Stimulated activated CD8-positive, alpha-beta memory T cell treated with anti-CD3 and anti-CD28 coated beads, Interleukin-15, amount 100 ng/mL, for 24 hours (primary cell): ENCODE data around the gene OR13C3.
"Not testable (repeated sequence)": the region's sequence is repeated elsewhere in the genome, so short reads cannot be mapped to it uniquely, and the experiment has no call there.

ENCODE experiments used
- DNase-seq: peaks from one replicate; pipeline ENCODE4 v3.0.0-alpha.2; 2020; ENCODE audit warnings: low read depth

OR13C3 gene

GRCh38 chr9:104536756-104537155 lies at the start of gene OR13C3:
TSS of gene OR13C3 (minus strand) at chr9:104536856. CDS start at chr9:104536723, 133 bp downstream.
- no peak for DNase-seq

DNA sequence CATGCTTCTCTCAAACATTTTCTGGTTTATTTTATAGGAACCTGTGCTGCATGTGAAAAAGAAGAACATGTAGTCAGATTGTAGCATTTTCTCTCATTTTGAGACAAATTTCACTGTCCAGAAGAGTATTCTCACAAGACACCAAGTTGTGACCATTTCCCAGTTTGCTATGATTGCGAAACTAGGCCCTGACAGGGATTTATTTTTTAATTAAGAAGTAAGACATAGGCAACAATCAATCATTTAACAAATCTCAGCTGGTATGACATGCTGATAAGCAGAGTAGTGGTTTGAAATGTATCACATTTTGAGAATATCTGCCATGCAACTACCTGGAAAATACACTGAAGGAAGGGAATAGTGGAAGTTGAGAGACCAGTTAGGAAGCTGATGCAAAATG lies 43.9 kb upstream of the OR13C3 start:
- DNase-seq = no peak

DNA sequence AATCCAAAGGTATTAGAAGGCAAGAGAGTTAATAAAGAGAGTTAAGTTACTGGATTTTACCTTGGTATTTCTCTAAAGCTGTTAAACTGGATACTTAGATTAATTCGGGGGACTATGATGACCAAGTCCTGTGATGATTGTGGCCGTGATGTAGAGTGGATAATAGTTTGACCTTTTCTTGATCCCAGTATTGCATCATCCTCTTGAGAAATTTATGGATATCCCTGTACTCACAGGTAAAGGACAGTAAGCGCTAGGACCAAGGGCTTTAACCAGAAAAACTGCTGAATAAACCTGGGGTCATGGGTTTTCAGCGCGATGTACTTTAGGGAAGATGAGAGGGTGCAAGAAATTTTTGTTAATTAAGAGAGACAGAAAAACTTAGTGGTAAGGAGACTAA lies 40.6 kb upstream of the OR13C3 start:
- no peak for DNase-seq

DNA sequence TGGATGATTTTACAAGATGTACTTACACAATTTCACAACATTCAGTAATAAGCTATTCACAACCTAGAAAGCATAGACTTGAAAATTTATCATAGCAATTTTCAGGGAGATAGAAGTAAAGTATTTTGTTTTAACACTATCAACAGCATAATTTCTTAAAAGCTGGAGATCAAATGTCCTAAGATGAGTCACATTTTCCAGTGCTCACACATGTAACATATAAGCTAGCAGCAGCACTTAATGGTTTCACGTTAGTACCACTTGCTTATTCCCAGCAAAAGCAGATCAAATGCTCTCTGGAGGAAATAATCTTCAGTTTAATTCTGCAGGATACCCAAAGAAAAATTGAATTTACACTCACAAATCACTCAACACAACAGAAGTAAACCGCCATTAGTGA lies 38.8 kb upstream of the OR13C3 start:
- no peak for DNase-seq

DNA sequence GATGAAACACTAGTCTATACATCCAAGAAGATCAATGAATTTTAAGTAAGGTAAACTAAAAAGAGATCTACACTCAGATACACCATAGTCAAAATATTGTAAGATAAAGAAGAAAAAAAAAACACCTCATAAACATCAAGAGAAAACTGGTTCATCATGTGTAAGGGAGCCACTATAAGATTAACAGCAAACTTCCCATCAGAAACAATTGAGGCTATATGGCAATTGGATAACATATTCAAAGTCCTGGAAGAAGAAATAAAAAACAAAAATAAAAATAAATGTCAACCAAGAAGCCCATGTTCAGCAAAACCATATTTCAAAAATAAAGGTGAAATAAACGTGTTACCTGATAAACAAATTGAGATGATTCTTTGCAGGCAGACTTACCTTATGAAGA lies 36.0 kb upstream of the OR13C3 start:
- no peak for DNase-seq

DNA sequence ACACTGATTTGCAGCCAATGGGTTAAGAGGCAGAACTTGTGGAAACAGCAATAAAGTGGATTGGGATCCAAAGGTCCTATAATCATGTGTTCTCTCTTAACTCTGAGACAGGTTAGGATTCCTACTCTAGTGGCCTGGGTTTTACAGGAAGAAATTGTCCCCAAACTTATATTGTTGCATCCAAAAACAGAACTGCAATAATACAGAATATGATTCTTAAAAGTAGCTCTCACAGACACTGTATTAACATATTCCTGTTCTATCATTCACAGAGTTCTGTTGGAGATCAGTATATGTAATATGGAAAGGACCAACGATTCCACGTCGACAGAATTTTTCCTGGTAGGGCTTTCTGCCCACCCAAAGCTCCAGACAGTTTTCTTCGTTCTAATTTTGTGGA lies 32.2 kb upstream of the OR13C3 start, which contains the start of gene OR13C8:
TSS of gene OR13C8 (plus strand) at position 301 of the 400 bp plus-strand sequence. CDS start at position 301, 0 bp downstream.
- no peak for DNase-seq

GRCh38 chr9:104564358-104564757 lies 27.7 kb upstream of the OR13C3 start:
- DNase-seq = no peak

DNA sequence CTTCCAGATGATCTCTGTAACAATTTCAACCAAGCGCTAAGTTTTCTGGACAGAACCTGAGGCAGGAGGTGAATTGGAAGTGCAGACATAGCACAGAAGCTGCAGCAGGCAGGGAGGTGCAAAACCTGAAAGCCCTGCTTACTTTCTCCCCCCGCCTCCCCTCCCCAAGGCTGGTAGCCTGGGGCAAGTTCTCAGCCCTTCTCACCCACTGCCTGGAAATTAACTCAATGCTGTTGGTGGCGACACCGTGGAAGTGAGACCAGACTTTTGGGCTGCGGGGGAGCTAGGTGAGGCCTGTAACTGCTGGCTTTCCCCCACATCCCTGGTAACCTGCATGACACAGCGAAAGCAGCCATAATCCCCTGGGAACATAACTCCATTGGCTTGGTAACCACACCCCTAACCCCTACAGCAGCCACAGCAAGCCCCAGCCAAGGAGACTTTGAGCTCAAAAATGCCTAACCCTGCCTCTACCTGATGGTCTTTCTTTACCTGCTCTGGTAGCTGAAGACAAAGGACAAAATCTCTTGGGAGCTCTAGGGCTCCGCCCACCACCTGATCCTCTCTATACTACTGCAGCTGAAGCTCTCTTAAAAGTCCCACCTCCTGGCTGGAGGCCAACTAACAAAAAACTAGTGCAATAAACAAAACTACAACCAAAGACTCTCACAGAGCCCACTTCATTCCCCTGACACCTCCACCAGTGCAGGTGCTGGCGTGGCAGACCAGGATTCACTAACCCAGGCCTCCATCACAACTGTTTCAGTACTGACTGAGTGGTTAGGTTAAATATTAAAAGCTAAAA lies 20.4 kb upstream of the OR13C3 start:
- no peak for DNase-seq

GRCh38 chr9:104555521-104555920 lies 18.9 kb upstream of the OR13C3 start:
- no peak for DNase-seq

DNA sequence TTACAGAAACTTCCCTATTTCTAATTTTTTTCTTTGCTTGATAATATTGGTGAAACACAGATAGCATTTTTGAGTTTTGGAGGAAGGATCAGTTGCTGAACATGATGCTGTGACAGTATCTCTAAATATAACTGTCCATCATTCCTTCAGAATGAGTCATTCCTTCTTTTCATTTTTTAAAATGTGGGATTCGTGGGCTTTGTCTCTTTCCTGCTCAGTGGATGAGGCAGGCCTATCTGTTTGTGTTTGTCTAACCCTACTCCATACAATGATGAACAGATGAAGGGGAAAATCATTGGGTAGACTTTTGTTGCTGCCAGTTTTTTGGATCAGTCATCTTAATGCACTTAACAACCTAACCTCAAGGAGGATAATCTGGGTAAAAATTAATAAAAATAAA lies 16.6 kb upstream of the OR13C3 start:
- DNase-seq = no peak

DNA sequence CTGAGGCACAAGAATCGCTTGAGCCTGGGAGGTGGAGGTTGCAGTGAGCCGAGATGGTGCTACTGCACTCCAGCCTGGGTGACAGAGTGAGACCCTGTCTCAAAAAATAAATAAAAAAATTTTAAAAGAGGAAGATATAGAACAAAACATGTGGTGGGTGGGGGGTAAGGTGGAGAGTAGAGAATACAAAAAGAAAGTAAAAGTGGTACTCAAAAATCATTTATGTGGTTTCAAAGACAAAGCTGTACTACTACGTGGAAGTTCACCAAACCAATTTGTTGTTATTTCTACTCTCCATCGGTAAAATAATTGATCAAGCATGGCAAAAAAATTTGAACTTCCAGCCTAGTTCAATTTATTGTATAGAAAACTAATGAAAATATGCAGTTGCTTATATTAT lies 8.0 kb upstream of the OR13C3 start:
- no peak for DNase-seq

DNA sequence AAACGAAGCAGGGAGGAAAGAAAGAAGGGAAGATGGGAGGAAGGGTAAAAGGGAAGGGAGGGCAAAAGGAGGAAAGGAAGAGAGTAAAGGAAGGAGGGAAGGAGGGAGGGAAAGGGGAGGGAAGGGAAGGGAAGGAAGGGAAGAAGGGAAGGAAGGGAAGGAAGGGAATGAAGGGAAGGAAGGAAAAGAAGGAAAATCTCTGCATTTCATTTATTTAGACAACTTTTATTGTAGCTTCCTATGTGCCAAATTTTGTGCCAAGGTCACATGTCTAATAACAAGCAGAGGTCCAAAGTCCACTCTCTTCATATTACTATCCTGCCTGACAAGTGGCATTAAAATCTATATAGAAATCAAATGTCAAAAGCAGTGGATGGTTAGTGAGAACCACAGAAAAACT lies 2.6 kb upstream of the OR13C3 start:
- DNase-seq = no peak

DNA sequence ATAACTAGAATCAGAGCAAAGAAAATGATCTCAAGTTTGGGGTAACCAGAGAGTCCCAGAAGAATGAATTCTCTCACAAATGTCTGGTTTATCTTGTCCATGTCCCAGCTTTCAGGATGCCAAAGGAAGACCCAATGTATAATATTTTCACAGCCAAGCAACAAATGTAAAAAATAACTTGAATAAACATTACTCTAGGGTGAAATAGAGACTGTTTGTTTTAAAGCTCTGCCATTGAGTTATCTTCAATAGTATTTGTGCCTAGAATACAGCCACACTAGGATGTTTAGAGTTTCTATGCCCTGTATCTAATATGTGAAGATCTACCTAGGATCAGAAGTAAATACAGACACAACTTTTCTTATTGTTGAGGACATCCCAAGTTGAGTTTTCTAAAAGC lies 9.5 kb downstream of the OR13C3 start, which contains the start of gene OR13C4:
TSS of gene OR13C4 (minus strand) at position 101 of the 400 bp plus-strand sequence. CDS start at position 101, 0 bp downstream.
- no peak for DNase-seq

DNA sequence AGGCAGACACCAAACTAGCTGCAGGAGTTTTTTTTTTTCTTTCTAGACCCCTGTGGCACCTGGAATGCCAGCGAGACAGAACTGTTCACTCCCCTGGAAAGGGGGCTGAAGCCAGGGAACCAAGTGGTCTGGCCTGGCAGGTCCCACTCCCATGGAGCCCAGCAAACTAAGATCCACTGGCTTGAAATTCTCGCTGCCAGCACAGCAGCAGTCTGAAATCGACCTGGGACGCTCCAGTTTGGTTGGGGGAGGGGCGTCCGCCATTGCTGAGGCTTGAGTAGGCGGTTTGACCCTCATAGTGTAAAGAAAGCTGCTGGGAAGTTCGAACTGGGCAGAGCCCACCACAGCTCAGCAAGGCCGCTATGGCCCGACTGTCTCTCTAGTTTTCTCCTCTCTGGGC lies 16.4 kb downstream of the OR13C3 start:
- not testable (repeated sequence) for DNase-seq

DNA sequence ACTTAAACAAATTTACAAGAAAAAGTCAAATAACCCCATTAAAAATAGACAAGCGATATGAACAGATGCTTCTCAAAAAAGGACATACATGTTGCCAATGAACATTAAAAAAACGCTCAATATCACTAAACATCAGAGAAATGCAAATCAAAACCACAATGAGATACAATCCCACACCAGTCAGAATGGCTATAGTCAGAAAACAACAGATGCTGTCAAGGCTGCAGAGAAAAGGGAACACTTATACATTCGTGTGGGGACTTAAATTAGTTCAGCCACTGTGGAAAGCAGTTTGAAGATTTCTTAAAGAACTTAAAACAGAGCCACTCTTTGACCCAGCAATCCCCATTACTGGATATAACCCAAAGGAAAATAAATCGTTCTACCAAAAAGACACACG lies 21.8 kb downstream of the OR13C3 start:
- no peak for DNase-seq

DNA sequence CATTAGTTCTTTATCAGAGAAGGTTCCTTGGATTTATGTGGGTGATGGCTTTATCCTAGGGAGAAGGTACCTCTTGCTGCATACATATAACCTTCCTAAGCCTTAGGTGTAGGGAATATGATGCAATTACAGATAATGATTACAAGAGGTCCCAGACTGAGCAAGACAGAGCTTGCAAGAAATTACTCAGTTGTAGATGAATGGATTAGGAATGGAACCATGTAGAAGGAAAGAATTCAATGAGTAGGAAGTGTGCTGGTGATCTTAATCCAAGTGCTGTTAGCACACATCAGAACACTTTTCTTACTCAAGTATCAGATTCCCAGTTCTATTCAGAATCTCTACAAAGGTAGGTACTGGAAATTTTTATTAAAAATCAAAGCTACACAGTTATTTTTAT lies 30.1 kb downstream of the OR13C3 start:
- DNase-seq = no peak

GRCh38 chr9:104503963-104504362 lies 32.7 kb downstream of the OR13C3 start, which contains the start of gene OR13F1:
TSS of gene OR13F1 (plus strand) at chr9:104504263. CDS start at chr9:104504263, 0 bp downstream.
- no peak for DNase-seq

DNA sequence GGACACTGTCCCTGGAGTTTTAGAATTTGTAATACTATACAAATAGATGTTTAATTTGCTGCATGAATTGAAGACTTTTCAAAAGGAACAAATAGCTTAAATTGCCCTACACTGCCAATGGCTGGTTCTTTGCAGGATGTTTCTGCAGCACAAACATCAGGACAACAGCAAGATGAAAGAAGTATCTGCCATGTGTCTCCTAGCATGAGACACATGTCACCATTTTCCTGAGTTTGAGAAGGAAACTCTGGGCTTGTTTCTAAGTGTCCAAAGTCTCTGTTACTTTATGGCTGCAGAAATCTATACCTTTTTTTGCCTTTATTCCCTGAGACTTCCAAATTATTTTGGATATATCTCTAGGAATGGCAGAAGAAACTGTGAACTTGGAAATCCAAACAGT lies 33.2 kb downstream of the OR13C3 start:
- no peak for DNase-seq

DNA sequence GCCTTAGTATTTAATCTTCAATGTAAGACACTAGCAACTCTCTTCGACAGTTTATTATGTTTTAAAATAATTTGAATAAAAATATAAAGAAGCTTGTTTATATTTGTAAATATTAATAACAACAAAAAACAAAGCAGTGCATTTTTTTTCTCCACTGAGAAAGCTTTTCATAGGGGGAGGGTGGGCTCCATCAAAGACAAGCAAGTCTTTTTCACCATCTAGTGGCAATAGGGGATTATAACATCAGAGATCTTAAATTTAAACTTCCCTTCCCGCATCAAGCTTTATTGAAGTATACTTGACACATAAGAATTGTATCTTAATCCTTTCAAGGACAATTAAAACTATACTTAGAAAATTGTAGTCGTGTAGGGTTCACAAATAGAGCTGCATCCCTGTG lies 41.8 kb downstream of the OR13C3 start:
- no peak for DNase-seq
